Measurements from ENCODE around the gene DBI. TPM values are rescaled to one million over a fixed set of nuclear protein-coding genes. Genes with fewer than 3 reads are reported as not detected.

DBI gene
- total and polyA plus RNA-seq, 2 experiments from 2014 or later = 171 to 873 TPM

- Mint-ChIP-seq H3K4me1 (peaks cover 7% of the 10 kb centered on the region; the same call in 1 of the 3 replicates), H3K9me3 (peaks cover 3% of the 10 kb centered on the region; the same call in 2 of the 3 replicates), H3K4me3 (no peak overlapping the region), H3K27me3 (ENCODE audit: insufficient read depth, low read depth, poor library complexity) (peaks cover 3% of the 10 kb centered on the region), H3K27ac (no peak overlapping the region), H3K36me3 (ENCODE audit: low read depth) (no peaks in the 10 kb centered on the region)
- DNase-seq (ENCODE audit: low spot score) (no peak), ATAC-seq (no peak)
- Histone ChIP-seq H3K9me2 (ENCODE audit: insufficient read depth) (no peaks in the 10 kb centered on the region), H2AFZ (no peak overlapping the region), H3K27me3 (ENCODE audit: insufficient read depth) (no peaks in the 10 kb centered on the region), H3K79me2 (replicated peaks; ENCODE audit: insufficient read depth) (no peaks in the 10 kb centered on the region), H3K4me2 (no peak overlapping the region), H3K4me1 (ENCODE audit: insufficient read depth) (no peaks in the 10 kb centered on the region), H3K36me3 (ENCODE audit: insufficient read depth) (no peaks in the 10 kb centered on the region), H3K4me3 (no peak overlapping the region), H3K27ac (ENCODE audit: low read depth) (no peak overlapping the region), H3F3A (replicated peaks; ENCODE audit: low read depth) (no peaks in the 10 kb centered on the region), H4K20me1 (replicated peaks; ENCODE audit: insufficient read depth) (no peaks in the 10 kb centered on the region)
- no peak for TF ChIP-seq STAT1 (IDR thresholded peaks at IDR 0.05; ENCODE audit: unreplicated experiment)
- no peak for TF ChIP-seq NANOG (IDR thresholded peaks at IDR 0.05; ENCODE audit: borderline replicate concordance)
- TF ChIP-seq CREB1 (CRISPR knock-in tag; IDR thresholded peaks at IDR 0.05; ENCODE audit: low read depth) = no peak
- no peak for TF ChIP-seq REST (IDR thresholded peaks at IDR 0.05; ENCODE audit: unreplicated experiment)
- no peak for TF ChIP-seq ZNF114 (CRISPR knock-in tag; IDR thresholded peaks at IDR 0.05)
- no peak for TF ChIP-seq POLR2AphosphoS5 (IDR thresholded peaks at IDR 0.05; ENCODE audit: low read depth)
These were observed 42.7 kb downstream of the DBI start for GRCh38 chr2:119409506-119409905.

- Mint-ChIP-seq H3K4me3 (no peak overlapping the region), H3K36me3 (ENCODE audit: low read depth) (no peaks in the 10 kb centered on the region), H3K4me1 (no peaks in the 10 kb centered on the region; the same call in 2 of the 3 replicates)
- TF ChIP-seq NANOG (IDR thresholded peaks at IDR 0.05; ENCODE audit: borderline replicate concordance) (no peak), STAT1 (IDR thresholded peaks at IDR 0.05; ENCODE audit: unreplicated experiment) (no peak), JUNB (IDR thresholded peaks at IDR 0.05; ENCODE audit: unreplicated experiment) (no peak), CREB1 (CRISPR knock-in tag; IDR thresholded peaks at IDR 0.05; ENCODE audit: low read depth) (no peak), ZNF114 (CRISPR knock-in tag; IDR thresholded peaks at IDR 0.05) (no peak), REST (IDR thresholded peaks at IDR 0.05; ENCODE audit: unreplicated experiment) (no peak), CTCF (conservative IDR thresholded peaks at IDR 0.05; ENCODE audit: low read depth in 2 of 2) (no peak), ETS1 (IDR thresholded peaks at IDR 0.05) (no peak), ZNF331 (CRISPR knock-in tag; IDR thresholded peaks at IDR 0.05; ENCODE audit: low read depth) (no peak)
These were observed 48.1 kb downstream of the DBI start for GRCh38 chr2:119414894-119415293.

More at GRCh38 chr2:119414894-119415293, 48.1 kb downstream of the DBI start:
- no peaks in the 10 kb centered on the region for H4K20me1 ChIP-seq (replicated peaks; ENCODE audit: insufficient read depth)
- H3K27ac ChIP-seq (ENCODE audit: low read depth) = no peak overlapping the region
- no peaks in the 10 kb centered on the region for H3K36me3 ChIP-seq (ENCODE audit: insufficient read depth)
- H3K9me2 ChIP-seq (ENCODE audit: insufficient read depth) = no peaks in the 10 kb centered on the region
- H3K27me3 Mint-ChIP-seq (ENCODE audit: insufficient read depth, low read depth, poor library complexity) = no peaks in the 10 kb centered on the region
- no peak overlapping the region for H3K27ac Mint-ChIP-seq
- H3K4me2 ChIP-seq = no peak overlapping the region
- no peak overlapping the region for H3K4me3 ChIP-seq
- H3K79me2 ChIP-seq (replicated peaks; ENCODE audit: insufficient read depth) = no peaks in the 10 kb centered on the region
- H3K4me1 ChIP-seq (ENCODE audit: insufficient read depth) = no peaks in the 10 kb centered on the region
- H2AFZ ChIP-seq = no peak overlapping the region
- DNase-seq (ENCODE audit: low spot score) = no peak
- peaks cover 8% of the 10 kb centered on the region for H3K9me3 Mint-ChIP-seq
- H3F3A ChIP-seq (replicated peaks; ENCODE audit: low read depth) = no peaks in the 10 kb centered on the region
- ATAC-seq = no peak
- no peaks in the 10 kb centered on the region for H3K27me3 ChIP-seq (ENCODE audit: insufficient read depth)

All from GM23338 (cell line).